Colonic mucosa (tissue), 4 donors: Measurements from ENCODE around the gene RASL11A. TPM values are rescaled to one million over a fixed set of nuclear protein-coding genes. Genes with fewer than 3 reads are reported as not detected.
"Not testable (repeated sequence)": the region's sequence is repeated elsewhere in the genome, so short reads cannot be mapped to it uniquely, and the experiment has no call there.

Experiments
- DNase-seq: peaks from one replicate; pipeline ENCODE4 v3.0.0-alpha.2; 2020
- H3K27ac ChIP-seq: fragments of 200-600 bp; one replicate; pipeline ENCODE4 v1.8.0; 2021
- H3K27me3 ChIP-seq: fragments of 200-600 bp; one replicate; pipeline ENCODE4 v1.8.0; 2021
- H3K36me3 ChIP-seq: fragments of 200-600 bp; one replicate; pipeline ENCODE4 v1.8.0; 2021
- H3K4me1 ChIP-seq: fragments of 200-600 bp; one replicate; pipeline ENCODE4 v1.8.0; 2021; ENCODE audit warnings: mild to moderate bottlenecking
- H3K4me3 ChIP-seq: fragments of 200-600 bp; one replicate; pipeline ENCODE4 v1.8.0; 2021
- H3K9ac ChIP-seq, 2 donors: one replicate each; pipeline ENCODE4 v1.7.0; 2013; ENCODE audit warnings: control low read depth in 2 of 2, low read depth in 2 of 2, low read length in 2 of 2
- H3K9me3 ChIP-seq: fragments of 200-600 bp; one replicate; pipeline ENCODE4 v1.8.0; 2021
- CTCF ChIP-seq: fragments of 200-600 bp; IDR thresholded peaks from one replicate; pipeline ENCODE4 v1.8.0; 2022; ENCODE audit warnings: antibody characterized with exemption, mild to moderate bottlenecking
- intact Hi-C: fragments of 100-400 bp; cut with DNase I; formaldehyde crosslinking; loops from one replicate; pipeline ENCODE4 v1.14.1; 2022
- total RNA-seq, 2 donors: library from RNA; stranded (reverse); fragmentation: NEBNext Ultra II Directional in 1 of 2; extraction: Animal tissue kit (Norgen Biotek cat#: 25700) in 1 of 2; gene quantifications; one replicate each; pipeline ENCODE4 v1.2.1, GENCODE V29; 2021
- donor health status: healthy.
- donor health status: DM: no; HTN: no; CAD: no.
- donor health status: DM: no; HTN: no; CAD: no.

RASL11A gene
- total RNA-seq, 2 donors from 2014 or later = 44.8 to 124 TPM

GRCh38 chr13:27319404-27319803, 48.8 kb downstream of the RASL11A start:
- H3K9me3 ChIP-seq = no peaks in the 10 kb centered on the region
- no peak overlapping the region for H3K4me3 ChIP-seq
- H3K4me1 ChIP-seq = no peaks in the 10 kb centered on the region
- H3K27me3 ChIP-seq = no peaks in the 10 kb centered on the region
- intact Hi-C loops = no loop called here
- no peak overlapping the region for H3K27ac ChIP-seq
- no peak for TF ChIP-seq CTCF
- DNase-seq = no peak
- H3K9ac ChIP-seq = no peak overlapping the region
- no peaks in the 10 kb centered on the region for H3K36me3 ChIP-seq

GRCh38 chr13:27321468-27322431, 51.1 kb downstream of the RASL11A start:
- no peak for TF ChIP-seq CTCF
- H3K9me3 ChIP-seq = no peaks in the 10 kb centered on the region
- intact Hi-C loops = no loop called here
- H3K9ac ChIP-seq = no peak overlapping the region
- no peaks in the 10 kb centered on the region for H3K27me3 ChIP-seq
- no peak overlapping the region for H3K27ac ChIP-seq
- no peak overlapping the region for H3K4me3 ChIP-seq
- no peak for DNase-seq
- no peaks in the 10 kb centered on the region for H3K4me1 ChIP-seq
- no peaks in the 10 kb centered on the region for H3K36me3 ChIP-seq

- H3K27ac ChIP-seq, H3K27me3 ChIP-seq, DNase-seq, H3K9me3 ChIP-seq, H3K9ac ChIP-seq, H3K4me3 ChIP-seq, H3K4me1 ChIP-seq, H3K36me3 ChIP-seq, intact Hi-C loops: not testable (repeated sequence)
Measured at GRCh38 chr13:27322443-27322842, 51.8 kb downstream of the RASL11A start.

Other genes with a start within 250 kb of the RASL11A start
- 10 to 100 TPM; 28.0 to 48.0 TPM for gene USP12, start 99.0 kb upstream of the RASL11A start, total RNA-seq
- 100 to 1,000 TPM; 795 to 929 TPM for gene RPL21, start 19.3 kb upstream of the RASL11A start, total RNA-seq
- 10 to 100 TPM; 39.7 to 76.0 TPM for gene GTF3A, start 153.8 kb downstream of the RASL11A start, total RNA-seq
- gene MTIF3, start 179.7 kb downstream of the RASL11A start, total RNA-seq = 10 to 100 TPM; 53.7 to 65.1 TPM